MM.1S (cell line): ENCODE measurements around the gene EML1.

Source experiments
- DNase-seq: peaks from one replicate; pipeline ENCODE4 v3.0.0-alpha.2; 2015
- H2AFZ ChIP-seq: fragments of 300-600 bp; sonication (generic); 2 replicates; pipeline ENCODE4 v1.6.0; 2016; ENCODE audit warnings: antibody characterized with exemption, low read length
- H3F3A ChIP-seq: fragments of 300-600 bp; sonication (generic); 2 replicates; pipeline ENCODE4 v1.6.1; 2016; ENCODE audit warnings: mild to moderate bottlenecking, antibody characterized with exemption, low read length, moderate library complexity, mixed read lengths; ENCODE audit not compliant: insufficient read depth
- H3K27ac ChIP-seq: fragments of 300-600 bp; sonication (generic); 2 replicates; pipeline ENCODE4 v1.5.1; 2016; ENCODE audit warnings: mild to moderate bottlenecking, low read length
- H3K27me3 ChIP-seq: fragments of 300-600 bp; sonication (generic); replicated peaks from 2 replicates; pipeline ENCODE4 v1.6.0; 2016; ENCODE audit warnings: low read length; ENCODE audit not compliant: insufficient read depth
- H3K36me3 ChIP-seq: fragments of 300-600 bp; sonication (generic); replicated peaks from 2 replicates; pipeline ENCODE4 v1.6.1; 2016; ENCODE audit warnings: mild to moderate bottlenecking, low read length, mixed read lengths; ENCODE audit not compliant: insufficient read depth
- H3K4me1 ChIP-seq: fragments of 300-600 bp; sonication (generic); 2 replicates; pipeline ENCODE4 v1.6.1; 2016; ENCODE audit warnings: low read length, mixed read lengths
- H3K4me2 ChIP-seq: fragments of 300-600 bp; sonication (generic); 2 replicates; pipeline ENCODE4 v1.6.0; 2016; ENCODE audit warnings: low read depth, low read length
- H3K4me3 ChIP-seq: fragments of 300-600 bp; sonication (generic); 2 replicates; pipeline ENCODE4 v1.5.1; 2016; ENCODE audit warnings: low read length, mixed read lengths
- H3K79me2 ChIP-seq: fragments of 300-600 bp; sonication (generic); 2 replicates; pipeline ENCODE4 v1.6.1; 2016; ENCODE audit warnings: mixed run types, low read length, mixed read lengths
- H3K9ac ChIP-seq: fragments of 300-600 bp; sonication (generic); 2 replicates; pipeline ENCODE4 v1.6.1; 2016; ENCODE audit warnings: low read length, mixed read lengths
- H3K9me2 ChIP-seq: fragments of 300-600 bp; sonication (generic); replicated peaks from 2 replicates; pipeline ENCODE4 v1.6.1; 2016; ENCODE audit warnings: mild to moderate bottlenecking, low read length, mixed read lengths; ENCODE audit not compliant: insufficient read depth
- H3K9me3 ChIP-seq: fragments of 300-600 bp; sonication (generic); replicated peaks from 2 replicates; pipeline ENCODE4 v1.6.1; 2016; ENCODE audit warnings: mild to moderate bottlenecking, low read length, mixed read lengths; ENCODE audit not compliant: insufficient read depth
- H4K20me1 ChIP-seq: fragments of 300-600 bp; sonication (generic); 2 replicates; pipeline ENCODE4 v1.6.1; 2016; ENCODE audit warnings: mild to moderate bottlenecking, low read length, moderate library complexity, mixed read lengths; ENCODE audit not compliant: insufficient read depth
- CTCF ChIP-seq: fragments of 300-600 bp; sonication (generic); IDR thresholded peaks from 2 replicates; pipeline ENCODE4 v1.5.1; 2016; ENCODE audit warnings: antibody characterized with exemption, low read length, mixed read lengths
- EZH2 ChIP-seq: fragments of 300-600 bp; sonication (generic); optimal IDR thresholded peaks from 2 replicates; pipeline ENCODE3; 2017; ENCODE audit warnings: low read depth, mild to moderate bottlenecking, antibody characterized with exemption, low read length, mixed read lengths
- EZH2phosphoT487 ChIP-seq: fragments of 300-600 bp; sonication (generic); IDR thresholded peaks from 2 replicates; pipeline ENCODE4 v1.6.1; 2018; ENCODE audit warnings: antibody characterized with exemption, low read length

Gene EML1

GRCh38 chr14:99812892-99813291, 19.7 kb downstream of the EML1 start:
- Histone ChIP-seq H3K4me3 (no peak overlapping the region), H3K4me2 (no peak overlapping the region), H3K79me2 (no peaks in the 10 kb centered on the region), H3F3A (no peaks in the 10 kb centered on the region), H3K27ac (no peak overlapping the region), H3K9me3 (no peaks in the 10 kb centered on the region), H3K4me1 (no peaks in the 10 kb centered on the region), H3K9ac (no peak overlapping the region), H3K36me3 (no peaks in the 10 kb centered on the region), H4K20me1 (no peaks in the 10 kb centered on the region), H2AFZ (no peak overlapping the region), H3K9me2 (no peaks in the 10 kb centered on the region), H3K27me3 (no peaks in the 10 kb centered on the region)
- no peak for TF ChIP-seq EZH2
- TF ChIP-seq CTCF: no peak
- no peak for TF ChIP-seq EZH2phosphoT487
- no peak for DNase-seq

- no peaks in the 10 kb centered on the region for H3K36me3 ChIP-seq
- no peak overlapping the region for H2AFZ ChIP-seq
- no peaks in the 10 kb centered on the region for H3K4me1 ChIP-seq
- DNase-seq: no peak
- H3K9me2 ChIP-seq: no peaks in the 10 kb centered on the region
- no peak overlapping the region for H3K4me3 ChIP-seq
- H3K9ac ChIP-seq: no peak overlapping the region
- H3F3A ChIP-seq: no peaks in the 10 kb centered on the region
- no peaks in the 10 kb centered on the region for H4K20me1 ChIP-seq
- no peaks in the 10 kb centered on the region for H3K79me2 ChIP-seq
- no peaks in the 10 kb centered on the region for H3K9me3 ChIP-seq
- H3K4me2 ChIP-seq: no peak overlapping the region
- no peak for TF ChIP-seq EZH2phosphoT487
- TF ChIP-seq CTCF: no peak
- no peak for TF ChIP-seq EZH2
- no peaks in the 10 kb centered on the region for H3K27me3 ChIP-seq
- H3K27ac ChIP-seq: no peak overlapping the region
These were observed 22.5 kb downstream of the EML1 start for GRCh38 chr14:99815696-99816095.

GRCh38 chr14:99816217-99816616, 23.0 kb downstream of the EML1 start:
- Histone ChIP-seq H4K20me1 (no peaks in the 10 kb centered on the region), H3K4me2 (no peak overlapping the region), H3F3A (no peaks in the 10 kb centered on the region), H3K4me1 (no peaks in the 10 kb centered on the region), H3K36me3 (no peaks in the 10 kb centered on the region), H3K27ac (no peak overlapping the region), H3K9ac (no peak overlapping the region), H2AFZ (no peak overlapping the region), H3K4me3 (no peak overlapping the region), H3K9me2 (no peaks in the 10 kb centered on the region), H3K9me3 (no peaks in the 10 kb centered on the region), H3K27me3 (no peaks in the 10 kb centered on the region), H3K79me2 (no peaks in the 10 kb centered on the region)
- DNase-seq: no peak
- no peak for TF ChIP-seq EZH2
- no peak for TF ChIP-seq EZH2phosphoT487
- TF ChIP-seq CTCF: no peak

GRCh38 chr14:99816642-99817041, 23.4 kb downstream of the EML1 start:
- Histone ChIP-seq H3K9me3 (no peaks in the 10 kb centered on the region), H3K4me1 (no peaks in the 10 kb centered on the region), H3K79me2 (no peaks in the 10 kb centered on the region), H3K9ac (no peak overlapping the region), H3K36me3 (no peaks in the 10 kb centered on the region), H3K4me3 (no peak overlapping the region), H3K9me2 (no peaks in the 10 kb centered on the region), H2AFZ (no peak overlapping the region), H4K20me1 (no peaks in the 10 kb centered on the region), H3K27ac (no peak overlapping the region), H3K4me2 (no peak overlapping the region), H3F3A (no peaks in the 10 kb centered on the region), H3K27me3 (no peaks in the 10 kb centered on the region)
- no peak for DNase-seq
- no peak for TF ChIP-seq EZH2phosphoT487
- TF ChIP-seq CTCF: no peak
- no peak for TF ChIP-seq EZH2
